A549 (cell line): Measurements from ENCODE around the gene GEN1.

Source experiments
- ZC3H11A ChIP-seq: fragments of 450-650 bp; IDR thresholded peaks from 2 replicates; pipeline ENCODE4 v1.6.1; 2014; ENCODE audit warnings: antibody characterized with exemption, mild to moderate bottlenecking
- ZFP36 ChIP-seq: fragments of 450-650 bp; IDR thresholded peaks from 2 replicates; pipeline ENCODE4 v1.6.1; 2014; ENCODE audit warnings: borderline replicate concordance; ENCODE audit not compliant: partially characterized antibody
- TF ChIP-seq, protein P1 (sequence below): IDR thresholded peaks from 2 replicates; pipeline ENCODE4 v1.6.1; 2012
- TF ChIP-seq, protein P2 (sequence below): fragments of >200 bp; sonication (Bioruptor Twin); formaldehyde crosslinking; IDR thresholded peaks from 3 replicates; pipeline ENCODE4 v1.5.1; 2016
- TF ChIP-seq, protein P3 (sequence below): IDR thresholded peaks from 2 replicates; pipeline ENCODE4 v1.6.1; 2012; ENCODE audit warnings: low read depth, borderline replicate concordance
- TF ChIP-seq, protein P4 (sequence below): fragments of 150-350 bp; IDR thresholded peaks from 2 replicates; pipeline ENCODE4 v1.6.1; 2014; ENCODE audit warnings: low read depth, mild to moderate bottlenecking, low read length

DNA sequence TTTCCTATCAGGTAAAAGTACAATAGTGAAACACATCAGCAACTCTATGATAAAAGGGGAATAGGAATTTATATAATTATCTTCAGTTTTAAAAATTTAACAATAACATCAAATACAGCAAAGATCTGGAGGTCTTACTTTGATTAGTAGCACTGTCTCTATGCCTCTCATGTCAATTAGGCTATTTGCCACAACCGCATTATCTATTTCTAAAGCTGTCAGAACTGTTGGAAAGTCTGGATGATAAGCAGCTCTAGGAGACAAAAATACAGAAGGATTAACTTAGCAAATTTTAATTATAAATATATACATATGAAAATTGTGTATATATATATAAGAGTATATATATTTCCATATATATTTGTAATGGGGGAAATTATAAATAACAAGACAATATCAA lies 45.4 kb upstream of the GEN1 start:
- TF ChIP-seq ZC3H11A (no peak), ZFP36 (no peak)
- TF ChIP-seq, protein P1, sequence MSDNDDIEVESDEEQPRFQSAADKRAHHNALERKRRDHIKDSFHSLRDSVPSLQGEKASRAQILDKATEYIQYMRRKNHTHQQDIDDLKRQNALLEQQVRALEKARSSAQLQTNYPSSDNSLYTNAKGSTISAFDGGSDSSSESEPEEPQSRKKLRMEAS = no peak
- TF ChIP-seq, protein P2, sequence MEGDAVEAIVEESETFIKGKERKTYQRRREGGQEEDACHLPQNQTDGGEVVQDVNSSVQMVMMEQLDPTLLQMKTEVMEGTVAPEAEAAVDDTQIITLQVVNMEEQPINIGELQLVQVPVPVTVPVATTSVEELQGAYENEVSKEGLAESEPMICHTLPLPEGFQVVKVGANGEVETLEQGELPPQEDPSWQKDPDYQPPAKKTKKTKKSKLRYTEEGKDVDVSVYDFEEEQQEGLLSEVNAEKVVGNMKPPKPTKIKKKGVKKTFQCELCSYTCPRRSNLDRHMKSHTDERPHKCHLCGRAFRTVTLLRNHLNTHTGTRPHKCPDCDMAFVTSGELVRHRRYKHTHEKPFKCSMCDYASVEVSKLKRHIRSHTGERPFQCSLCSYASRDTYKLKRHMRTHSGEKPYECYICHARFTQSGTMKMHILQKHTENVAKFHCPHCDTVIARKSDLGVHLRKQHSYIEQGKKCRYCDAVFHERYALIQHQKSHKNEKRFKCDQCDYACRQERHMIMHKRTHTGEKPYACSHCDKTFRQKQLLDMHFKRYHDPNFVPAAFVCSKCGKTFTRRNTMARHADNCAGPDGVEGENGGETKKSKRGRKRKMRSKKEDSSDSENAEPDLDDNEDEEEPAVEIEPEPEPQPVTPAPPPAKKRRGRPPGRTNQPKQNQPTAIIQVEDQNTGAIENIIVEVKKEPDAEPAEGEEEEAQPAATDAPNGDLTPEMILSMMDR = no peak
- TF ChIP-seq, protein P3, sequence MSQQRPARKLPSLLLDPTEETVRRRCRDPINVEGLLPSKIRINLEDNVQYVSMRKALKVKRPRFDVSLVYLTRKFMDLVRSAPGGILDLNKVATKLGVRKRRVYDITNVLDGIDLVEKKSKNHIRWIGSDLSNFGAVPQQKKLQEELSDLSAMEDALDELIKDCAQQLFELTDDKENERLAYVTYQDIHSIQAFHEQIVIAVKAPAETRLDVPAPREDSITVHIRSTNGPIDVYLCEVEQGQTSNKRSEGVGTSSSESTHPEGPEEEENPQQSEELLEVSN = no peak
- TF ChIP-seq, protein P4, sequence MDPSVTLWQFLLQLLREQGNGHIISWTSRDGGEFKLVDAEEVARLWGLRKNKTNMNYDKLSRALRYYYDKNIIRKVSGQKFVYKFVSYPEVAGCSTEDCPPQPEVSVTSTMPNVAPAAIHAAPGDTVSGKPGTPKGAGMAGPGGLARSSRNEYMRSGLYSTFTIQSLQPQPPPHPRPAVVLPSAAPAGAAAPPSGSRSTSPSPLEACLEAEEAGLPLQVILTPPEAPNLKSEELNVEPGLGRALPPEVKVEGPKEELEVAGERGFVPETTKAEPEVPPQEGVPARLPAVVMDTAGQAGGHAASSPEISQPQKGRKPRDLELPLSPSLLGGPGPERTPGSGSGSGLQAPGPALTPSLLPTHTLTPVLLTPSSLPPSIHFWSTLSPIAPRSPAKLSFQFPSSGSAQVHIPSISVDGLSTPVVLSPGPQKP = no peak
